ENCODE data around the gene GLYR1.
"Not testable (repeated sequence)": the region's sequence is repeated elsewhere in the genome, so short reads cannot be mapped to it uniquely, and the experiment has no call there.

The GLYR1 gene

GRCh38 chr16:4846901-4847773 lies at the start of gene GLYR1, which contains the start of gene UBN1:
GLYR1 (minus strand) TSS chr16:4847288; CDS start chr16:4847265, 23 bp downstream.
UBN1 (plus strand) TSS chr16:4847481; CDS start chr16:4852918, 5,437 bp downstream.
- DNase-seq (ENCODE audit: low read depth) = peak; percentile 98

GRCh38 chr16:4896761-4897160 lies 49.7 kb upstream of the GLYR1 start:
- not testable (repeated sequence) for DNase-seq (ENCODE audit: low read depth)

- no peak for DNase-seq (ENCODE audit: low read depth)
Observed at GRCh38 chr16:4895366-4895765, 48.3 kb upstream of the GLYR1 start.

GRCh38 chr16:4894276-4895150 lies 47.4 kb upstream of the GLYR1 start:
- no peak for DNase-seq (ENCODE audit: low read depth)

- no peak for DNase-seq (ENCODE audit: low read depth)
Observed at GRCh38 chr16:4893103-4893862, 46.2 kb upstream of the GLYR1 start.

- peak; percentile 38 for DNase-seq (ENCODE audit: low read depth)
Observed at GRCh38 chr16:4892361-4893102, 45.4 kb upstream of the GLYR1 start.

GRCh38 chr16:4891886-4892216 lies 44.8 kb upstream of the GLYR1 start:
- DNase-seq (ENCODE audit: low read depth) = no peak

GRCh38 chr16:4891097-4891885 lies 44.2 kb upstream of the GLYR1 start:
- no peak for DNase-seq (ENCODE audit: low read depth)

- DNase-seq (ENCODE audit: low read depth) = no peak
Observed at GRCh38 chr16:4890686-4891085, 43.6 kb upstream of the GLYR1 start.

GRCh38 chr16:4890026-4890425 lies 42.9 kb upstream of the GLYR1 start:
- no peak for DNase-seq (ENCODE audit: low read depth)

GRCh38 chr16:4888428-4889135 lies 41.5 kb upstream of the GLYR1 start:
- no peak for DNase-seq (ENCODE audit: low read depth)

GRCh38 chr16:4886151-4886550 lies 39.1 kb upstream of the GLYR1 start:
- DNase-seq (ENCODE audit: low read depth) = no peak

GRCh38 chr16:4884972-4885874 lies 38.1 kb upstream of the GLYR1 start:
- DNase-seq (ENCODE audit: low read depth) = no peak

GRCh38 chr16:4884209-4884608 lies 37.1 kb upstream of the GLYR1 start:
- no peak for DNase-seq (ENCODE audit: low read depth)

GRCh38 chr16:4883501-4883900 lies 36.4 kb upstream of the GLYR1 start:
- DNase-seq (ENCODE audit: low read depth) = no peak

- DNase-seq (ENCODE audit: low read depth) = peak; percentile 79
Observed at GRCh38 chr16:4882633-4883285, 35.7 kb upstream of the GLYR1 start.

- DNase-seq (ENCODE audit: low read depth) = no peak
Observed at GRCh38 chr16:4882000-4882632, 35.0 kb upstream of the GLYR1 start.
